SK-N-SH (cell line): ENCODE measurements around the gene GYS1.

Source experiments
- EZH2phosphoT487 ChIP-seq: fragments of 200-600 bp; sonication (generic); IDR thresholded peaks from 2 replicates; pipeline ENCODE4 v1.6.1; 2017; ENCODE audit warnings: low read depth, mixed run types, mild to moderate bottlenecking, antibody characterized with exemption, moderate library complexity, borderline replicate concordance
- FOXM1 ChIP-seq: IDR thresholded peaks from 2 replicates; pipeline ENCODE4 v1.4.0; 2012; ENCODE audit warnings: low read depth, mild to moderate bottlenecking
- TAF1 ChIP-seq: IDR thresholded peaks from 2 replicates; pipeline ENCODE4 v1.6.1; 2012; ENCODE audit warnings: low read depth, mild to moderate bottlenecking, low read length, moderate library complexity, borderline replicate concordance
- TCF12 ChIP-seq: IDR thresholded peaks from 2 replicates; pipeline ENCODE4 v1.4.0; 2012
- USF2 ChIP-seq: fragments of 150-350 bp; IDR thresholded peaks from 2 replicates; pipeline ENCODE4 v1.6.1; 2017; ENCODE audit warnings: antibody characterized with exemption, low read length, low read depth, borderline replicate concordance
- TF ChIP-seq, protein P1 (sequence below): fragments of 200-600 bp; sonication (generic); IDR thresholded peaks from 2 replicates; pipeline ENCODE4 v1.6.1; 2017; ENCODE audit warnings: antibody characterized with exemption, mild to moderate bottlenecking, moderate library complexity

GRCh38 chr19:48920949-48921348 is 72.2 kb downstream of the GYS1 start:
- TF ChIP-seq, protein P1, sequence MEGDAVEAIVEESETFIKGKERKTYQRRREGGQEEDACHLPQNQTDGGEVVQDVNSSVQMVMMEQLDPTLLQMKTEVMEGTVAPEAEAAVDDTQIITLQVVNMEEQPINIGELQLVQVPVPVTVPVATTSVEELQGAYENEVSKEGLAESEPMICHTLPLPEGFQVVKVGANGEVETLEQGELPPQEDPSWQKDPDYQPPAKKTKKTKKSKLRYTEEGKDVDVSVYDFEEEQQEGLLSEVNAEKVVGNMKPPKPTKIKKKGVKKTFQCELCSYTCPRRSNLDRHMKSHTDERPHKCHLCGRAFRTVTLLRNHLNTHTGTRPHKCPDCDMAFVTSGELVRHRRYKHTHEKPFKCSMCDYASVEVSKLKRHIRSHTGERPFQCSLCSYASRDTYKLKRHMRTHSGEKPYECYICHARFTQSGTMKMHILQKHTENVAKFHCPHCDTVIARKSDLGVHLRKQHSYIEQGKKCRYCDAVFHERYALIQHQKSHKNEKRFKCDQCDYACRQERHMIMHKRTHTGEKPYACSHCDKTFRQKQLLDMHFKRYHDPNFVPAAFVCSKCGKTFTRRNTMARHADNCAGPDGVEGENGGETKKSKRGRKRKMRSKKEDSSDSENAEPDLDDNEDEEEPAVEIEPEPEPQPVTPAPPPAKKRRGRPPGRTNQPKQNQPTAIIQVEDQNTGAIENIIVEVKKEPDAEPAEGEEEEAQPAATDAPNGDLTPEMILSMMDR: no peak
- TF ChIP-seq TCF12 (no peak), USF2 (no peak), TAF1 (no peak), EZH2phosphoT487 (no peak), FOXM1 (no peak)
